NT2/D1 (cell line): ENCODE results near the gene POU6F2.
"Not testable (repeated sequence)": the region's sequence is repeated elsewhere in the genome, so short reads cannot be mapped to it uniquely, and the experiment has no call there.

ENCODE experiments used
- DNase-seq: peaks from one replicate; pipeline ENCODE4 v3.0.0-alpha.2; 2011; ENCODE audit warnings: low read depth, low spot score
- H3K27me3 ChIP-seq: 2 replicates; pipeline ENCODE4 v1.6.0; 2011; ENCODE audit warnings: mild to moderate bottlenecking; ENCODE audit not compliant: insufficient read length, insufficient read depth
- H3K36me3 ChIP-seq: 2 replicates; pipeline ENCODE4 v1.6.1; 2011; ENCODE audit warnings: mild to moderate bottlenecking, low read length, mixed read lengths; ENCODE audit not compliant: insufficient read depth, insufficient read length
- H3K4me1 ChIP-seq: 2 replicates; pipeline ENCODE4 v1.5.1; 2011; ENCODE audit not compliant: insufficient read depth, insufficient read length
- H3K4me3 ChIP-seq: 2 replicates; pipeline ENCODE4 v1.5.1; 2011; ENCODE audit warnings: low read depth; ENCODE audit not compliant: insufficient read length
- H3K9ac ChIP-seq: 2 replicates; pipeline ENCODE4 v1.6.0; 2011; ENCODE audit warnings: low read depth; ENCODE audit not compliant: insufficient read length
- H3K9me3 ChIP-seq: 2 replicates; pipeline ENCODE4 v1.5.1; 2011; ENCODE audit warnings: mild to moderate bottlenecking, low read length; ENCODE audit not compliant: insufficient read depth
- SUZ12 ChIP-seq: IDR thresholded peaks from 2 replicates; pipeline ENCODE4 v1.6.1; 2011; ENCODE audit not compliant: insufficient read length, insufficient read depth; ENCODE audit errors: extremely low read depth
- YY1 ChIP-seq: IDR thresholded peaks from 2 replicates; pipeline ENCODE4 v1.6.1; 2011; ENCODE audit not compliant: insufficient read length, insufficient read depth
- ZNF274 ChIP-seq: IDR thresholded peaks from 2 replicates; pipeline ENCODE4 v1.6.1; 2011; ENCODE audit warnings: mild to moderate bottlenecking, low read depth, low read length

The POU6F2 gene

DNA sequence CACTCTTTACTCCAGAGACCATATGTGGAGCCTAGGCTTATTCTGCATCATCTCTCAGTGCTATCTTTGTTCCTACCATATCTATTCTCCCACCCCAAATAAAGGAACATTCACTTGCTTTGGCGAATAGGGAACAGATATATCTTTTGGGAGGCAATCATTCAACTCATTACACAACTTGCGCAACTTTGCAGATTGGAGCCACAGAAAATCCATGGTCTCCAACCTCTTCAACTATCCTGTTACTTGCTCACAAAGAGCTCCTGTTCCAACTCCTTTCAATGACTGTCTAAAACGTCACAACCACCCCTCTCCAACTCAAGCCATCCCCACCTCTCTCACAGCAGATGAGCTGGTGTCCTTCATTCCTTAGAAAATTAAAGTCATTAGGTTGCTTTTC, 203.7 kb downstream of the POU6F2 start:
- TF ChIP-seq ZNF274 (no peak), YY1 (no peak), SUZ12 (no peak)

DNA sequence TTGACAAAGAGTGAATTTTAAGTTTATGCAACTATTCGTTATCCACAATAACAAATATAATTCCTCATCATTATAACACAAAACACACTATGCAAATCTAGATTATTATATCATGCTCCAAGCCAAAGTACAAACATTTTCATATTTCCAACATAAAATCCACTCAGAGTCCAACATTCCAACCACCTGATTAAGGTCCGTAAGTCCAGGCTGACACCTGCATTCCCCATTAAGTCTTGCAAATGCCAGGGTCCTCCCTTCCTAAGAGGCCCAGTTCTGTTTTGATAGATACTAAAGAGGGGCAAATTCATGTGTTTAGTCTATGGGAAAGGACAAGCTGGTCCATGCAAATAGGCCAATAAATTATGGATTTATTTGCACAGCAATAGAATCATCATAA, 206.1 kb downstream of the POU6F2 start:
- Histone ChIP-seq H3K4me1 (peaks cover 3% of the 10 kb centered on the region), H3K9ac (no peak overlapping the region), H3K9me3 (peaks cover 16% of the 10 kb centered on the region; the same call in 1 of the 2 replicates), H3K27me3 (no peaks in the 10 kb centered on the region), H3K4me3 (no peak overlapping the region), H3K36me3 (no peaks in the 10 kb centered on the region)
- TF ChIP-seq SUZ12 (no peak), ZNF274 (no peak), YY1 (no peak)
- DNase-seq = no peak

More for the DNA sequence above, 203.7 kb downstream of the POU6F2 start:
- Histone ChIP-seq H3K27me3 (no peaks in the 10 kb centered on the region), H3K4me1 (no peaks in the 10 kb centered on the region), H3K9me3 (peaks cover 16% of the 10 kb centered on the region; the same call in 1 of the 2 replicates), H3K4me3 (no peak overlapping the region), H3K36me3 (no peaks in the 10 kb centered on the region), H3K9ac (no peak overlapping the region)
- DNase-seq = no peak

DNA sequence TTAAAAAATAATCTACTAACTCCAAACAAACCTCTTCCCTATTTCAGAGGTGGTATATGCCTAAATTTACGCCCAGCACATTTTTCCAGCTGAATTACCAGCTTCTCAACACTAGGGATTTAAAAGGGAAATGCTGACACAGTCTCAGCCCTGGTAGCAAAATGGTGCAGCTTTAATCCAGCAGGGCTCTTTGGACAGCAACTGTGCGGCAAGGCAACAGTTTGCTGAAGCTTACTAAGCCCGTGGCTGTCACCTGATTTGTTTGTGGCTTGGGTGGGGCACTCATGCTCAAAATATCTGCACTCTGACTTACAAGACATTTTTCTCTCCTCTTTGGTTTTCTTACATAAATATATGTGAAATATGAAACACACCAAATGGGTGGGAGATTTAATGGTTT, 206.7 kb downstream of the POU6F2 start:
- Histone ChIP-seq H3K9me3 (peaks cover 16% of the 10 kb centered on the region; the same call in 1 of the 2 replicates), H3K36me3 (no peaks in the 10 kb centered on the region), H3K9ac (no peak overlapping the region)

DNA sequence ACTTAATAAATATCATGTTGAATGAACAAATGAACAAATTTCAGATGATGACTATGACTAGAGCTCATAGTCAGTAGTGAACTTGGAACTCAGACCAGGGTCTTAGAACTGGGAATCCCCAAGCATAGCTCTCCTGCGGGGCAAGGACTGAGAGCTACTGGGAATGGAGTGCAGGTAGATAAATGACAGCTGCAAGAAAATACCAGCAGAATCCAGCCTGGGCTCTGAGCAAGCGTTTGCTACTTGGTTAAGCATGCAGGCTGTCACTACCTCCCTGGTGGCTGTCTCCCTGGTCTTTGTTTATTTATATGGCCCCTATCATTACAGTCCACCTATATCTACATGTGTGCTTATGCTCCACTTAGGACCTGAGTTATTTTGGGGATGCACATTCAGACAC, 208.4 kb downstream of the POU6F2 start:
- Histone ChIP-seq H3K9me3 (peaks cover 16% of the 10 kb centered on the region; the same call in 1 of the 2 replicates), H3K27me3 (no peaks in the 10 kb centered on the region), H3K4me3 (no peak overlapping the region), H3K4me1 (peaks cover 3% of the 10 kb centered on the region), H3K36me3 (no peaks in the 10 kb centered on the region), H3K9ac (no peak overlapping the region)
- TF ChIP-seq SUZ12 (no peak), ZNF274 (no peak), YY1 (no peak)
- no peak for DNase-seq

More for the DNA sequence above, 206.7 kb downstream of the POU6F2 start:
- Histone ChIP-seq H3K4me1 (peaks cover 3% of the 10 kb centered on the region), H3K4me3 (no peak overlapping the region), H3K27me3 (no peaks in the 10 kb centered on the region)
- no peak for DNase-seq
- no peak for TF ChIP-seq SUZ12
- no peak for TF ChIP-seq YY1
- no peak for TF ChIP-seq ZNF274

DNA sequence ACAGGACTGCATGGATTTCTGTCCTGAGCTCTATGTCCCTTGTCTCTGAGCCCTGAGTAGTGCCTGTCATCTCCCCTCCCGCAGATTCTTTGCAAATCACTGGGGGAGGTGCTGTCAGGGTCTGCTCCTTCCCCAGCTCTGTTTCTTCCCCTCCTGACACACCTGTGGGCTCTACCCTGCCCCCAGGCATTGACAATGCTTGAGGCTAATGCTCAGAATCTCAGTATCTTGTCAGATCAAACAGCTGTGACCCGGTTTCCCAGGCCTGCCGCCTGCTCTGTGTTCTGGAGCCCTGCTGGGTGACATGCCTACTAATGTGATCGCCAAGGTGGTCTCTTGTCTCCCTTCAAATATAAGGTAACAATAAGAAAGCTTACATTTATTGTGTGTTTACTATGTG, 209.0 kb downstream of the POU6F2 start:
- no peak overlapping the region for H3K9ac ChIP-seq

DNA sequence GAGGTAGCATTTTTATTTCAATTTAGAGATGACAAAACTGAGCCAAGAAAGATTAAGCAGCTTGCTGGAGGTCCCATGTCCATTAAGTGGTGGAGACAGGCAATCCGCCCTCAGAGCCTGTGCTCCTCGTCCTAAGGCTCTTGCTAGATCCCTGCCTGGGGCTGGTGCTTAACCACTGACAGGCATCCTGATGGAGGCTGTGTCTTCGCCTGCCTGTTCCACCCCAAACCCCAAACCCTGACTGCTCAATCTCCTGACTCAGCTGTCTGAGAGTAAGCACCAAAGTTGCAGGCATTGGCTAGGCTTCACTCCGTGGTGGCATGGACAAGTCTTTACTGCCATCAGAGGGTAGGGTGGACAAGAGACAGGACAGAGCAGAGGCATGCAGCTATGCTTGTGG, 209.4 kb downstream of the POU6F2 start:
- Histone ChIP-seq H3K4me3 (no peak overlapping the region), H3K36me3 (no peaks in the 10 kb centered on the region), H3K9ac (no peak overlapping the region), H3K4me1 (peaks cover 3% of the 10 kb centered on the region), H3K27me3 (no peaks in the 10 kb centered on the region), H3K9me3 (peaks cover 16% of the 10 kb centered on the region; the same call in 1 of the 2 replicates)
- TF ChIP-seq YY1 (no peak), ZNF274 (no peak), SUZ12 (no peak)
- DNase-seq = no peak

More for the DNA sequence above, 209.0 kb downstream of the POU6F2 start:
- no peak for DNase-seq
- H3K9me3 ChIP-seq = peaks cover 16% of the 10 kb centered on the region; the same call in 1 of the 2 replicates
- no peak for TF ChIP-seq YY1
- TF ChIP-seq ZNF274 = no peak
- TF ChIP-seq SUZ12 = no peak
- no peak overlapping the region for H3K4me3 ChIP-seq
- no peaks in the 10 kb centered on the region for H3K27me3 ChIP-seq
- peaks cover 3% of the 10 kb centered on the region for H3K4me1 ChIP-seq
- H3K36me3 ChIP-seq = no peaks in the 10 kb centered on the region

DNA sequence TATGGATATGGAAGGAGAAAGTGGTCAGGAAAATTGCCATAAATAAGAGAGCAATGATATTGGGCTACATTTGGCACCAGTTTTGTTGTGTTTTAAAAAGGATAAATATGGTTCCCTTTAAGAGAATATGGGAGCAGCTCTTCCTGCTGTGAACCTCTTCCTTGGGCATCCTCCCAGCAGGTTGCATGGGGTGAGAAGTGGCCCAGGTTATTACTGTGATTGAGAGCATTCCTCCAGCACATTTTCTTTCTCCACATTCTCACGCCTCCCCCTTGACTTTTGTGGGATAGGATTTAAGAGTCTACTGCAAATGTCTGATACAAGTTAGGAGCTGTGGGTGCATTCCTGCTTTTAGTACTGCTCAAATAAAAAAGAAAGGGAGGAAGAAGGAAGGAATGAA, 214.8 kb downstream of the POU6F2 start:
- Histone ChIP-seq H3K9ac (no peak overlapping the region), H3K9me3 (no peaks in the 10 kb centered on the region), H3K36me3 (no peaks in the 10 kb centered on the region), H3K4me3 (no peak overlapping the region), H3K4me1 (no peaks in the 10 kb centered on the region), H3K27me3 (no peaks in the 10 kb centered on the region)
- DNase-seq = no peak
- TF ChIP-seq ZNF274 (no peak), YY1 (no peak), SUZ12 (no peak)

DNA sequence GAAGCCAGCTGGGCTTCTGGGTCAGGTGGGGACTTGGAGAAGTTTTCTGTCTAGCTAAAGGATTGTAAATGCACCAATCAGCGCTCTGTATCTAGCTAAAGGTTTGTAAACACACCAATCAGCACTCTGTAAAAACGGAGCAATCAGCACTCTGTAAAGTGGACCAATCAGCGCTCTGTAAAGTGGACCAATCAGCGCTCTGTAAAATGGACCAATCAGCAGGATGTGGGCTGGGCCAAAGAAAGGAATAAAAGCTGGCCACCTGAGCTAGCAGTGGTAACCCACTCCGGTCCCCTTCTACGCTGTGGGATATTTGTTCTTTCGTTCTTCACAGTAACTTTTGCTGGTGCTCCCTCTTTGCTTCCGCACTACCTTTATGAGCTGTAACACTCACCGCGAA, 216.7 kb downstream of the POU6F2 start:
- not testable (repeated sequence) for H3K27me3 ChIP-seq, DNase-seq, H3K4me1 ChIP-seq, H3K36me3 ChIP-seq, H3K4me3 ChIP-seq, H3K9ac ChIP-seq, H3K9me3 ChIP-seq
